Spinal cord (tissue), 10 donors: ENCODE data around the gene LRP5. TPM values are rescaled to one million over a fixed set of nuclear protein-coding genes. Genes with fewer than 3 reads are reported as not detected.
"Not testable (repeated sequence)": the region's sequence is repeated elsewhere in the genome, so short reads cannot be mapped to it uniquely, and the experiment has no call there.

Experiments
- DNase-seq, 6 donors: peaks; one replicate each; pipeline versions ENCODE4 v3.0.0 to v3.0.0-alpha.2; 2013 to 2015; ENCODE audit warnings: low spot score in 6 of 6, low read depth in 4 of 6
- H3K27ac ChIP-seq: one replicate; pipeline ENCODE4 v1.5.1; 2013; ENCODE audit warnings: low read depth, low read length, control low read depth
- H3K27me3 ChIP-seq: one replicate; pipeline ENCODE4 v1.6.1; 2013; ENCODE audit warnings: low read length; ENCODE audit not compliant: control insufficient read depth, insufficient read depth
- H3K36me3 ChIP-seq: one replicate; pipeline ENCODE4 v1.6.1; 2013; ENCODE audit warnings: low read length; ENCODE audit not compliant: control insufficient read depth, insufficient read depth
- H3K4me1 ChIP-seq: one replicate; pipeline ENCODE4 v1.6.1; 2013; ENCODE audit warnings: low read length; ENCODE audit not compliant: control insufficient read depth, insufficient read depth
- H3K4me3 ChIP-seq: one replicate; pipeline ENCODE4 v1.5.1; 2013; ENCODE audit warnings: low read depth, low read length, control low read depth
- H3K9me3 ChIP-seq: one replicate; pipeline ENCODE4 v1.6.1; 2013; ENCODE audit warnings: low read length; ENCODE audit not compliant: control insufficient read depth, insufficient read depth
- WGBS: methylation state at CpG from one replicate; pipeline ENCODE4 v1.1.5; 2013; ENCODE audit warnings: missing lambda C conversion rate; ENCODE audit not compliant: insufficient coverage; 5-methylcytosine and 5-hydroxymethylcytosine counted together
- polyA plus RNA-seq, 2 donors: library from polyadenylated mRNA; unstranded; fragments of 120-200 nt; gene quantifications; one replicate each; pipeline ENCODE4 v1.2.1, GENCODE V29; 2013; ENCODE audit not compliant: insufficient read length in 2 of 2
- total RNA-seq, 2 donors: library from RNA; depleted of rRNA in 1 of 2; stranded (reverse); fragments of 120-200 nt in 1 of 2; fragments of >200 nt in 1 of 2; gene quantifications; one replicate each; pipeline versions ENCODE4 v1.2.3 to v1.2.4, GENCODE V29; 2013 to 2014
- donor health status: healthy.

Gene LRP5
- total and polyA plus RNA-seq, 4 donors = 12.8 to 32.4 (median 25.7) TPM

- no peak for DNase-seq
- no peaks in the 10 kb centered on the region for H3K36me3 ChIP-seq
- 80% methylated on average over 11 of the region's 15 CpGs for WGBS
- H3K27me3 ChIP-seq = no peaks in the 10 kb centered on the region
- H3K4me1 ChIP-seq = no peaks in the 10 kb centered on the region
- no peak overlapping the region for H3K4me3 ChIP-seq
- H3K9me3 ChIP-seq = no peaks in the 10 kb centered on the region
- no peak overlapping the region for H3K27ac ChIP-seq
These were observed 30.1 kb upstream of the LRP5 start for GRCh38 chr11:68282141-68282860.

- Histone ChIP-seq H3K36me3 (no peaks in the 10 kb centered on the region), H3K4me1 (no peaks in the 10 kb centered on the region), H3K27ac (no peak overlapping the region), H3K9me3 (no peaks in the 10 kb centered on the region), H3K27me3 (no peaks in the 10 kb centered on the region), H3K4me3 (no peak overlapping the region)
- 91% methylated on average over 12 of the region's 14 CpGs for WGBS
- DNase-seq = no peak
These were observed 29.5 kb upstream of the LRP5 start for GRCh38 chr11:68282861-68283230.

GRCh38 chr11:68284588-68284987 lies 27.8 kb upstream of the LRP5 start:
- H3K9me3 ChIP-seq, H3K36me3 ChIP-seq, H3K4me3 ChIP-seq, DNase-seq, H3K27ac ChIP-seq, H3K27me3 ChIP-seq, H3K4me1 ChIP-seq: not testable (repeated sequence)
- WGBS = 90% methylated on average over 1 of the region's 3 CpGs

- no peak for DNase-seq
- no peak overlapping the region for H3K27ac ChIP-seq
- H3K36me3 ChIP-seq = no peaks in the 10 kb centered on the region
- H3K27me3 ChIP-seq = no peaks in the 10 kb centered on the region
- no peak overlapping the region for H3K4me3 ChIP-seq
- 100% methylated on average over 3 of the region's 8 CpGs for WGBS
- no peaks in the 10 kb centered on the region for H3K4me1 ChIP-seq
- no peaks in the 10 kb centered on the region for H3K9me3 ChIP-seq
These were observed 25.0 kb upstream of the LRP5 start for GRCh38 chr11:68287419-68287818.

GRCh38 chr11:68289456-68289855 lies 22.9 kb upstream of the LRP5 start:
- Histone ChIP-seq H3K4me1 (no peaks in the 10 kb centered on the region), H3K36me3 (no peaks in the 10 kb centered on the region)
- 100% methylated on average over 1 of the region's 2 CpGs for whole genome bisulfite sequencing

GRCh38 chr11:68293708-68294107 lies 18.7 kb upstream of the LRP5 start:
- 78% methylated on average over 1 of the region's 2 CpGs for WGBS
- H3K4me3 ChIP-seq = no peak overlapping the region
- H3K27me3 ChIP-seq = no peaks in the 10 kb centered on the region
- H3K4me1 ChIP-seq = peaks cover 14% of the 10 kb centered on the region
- no peaks in the 10 kb centered on the region for H3K36me3 ChIP-seq
- no peak for DNase-seq
- H3K9me3 ChIP-seq = no peaks in the 10 kb centered on the region
- H3K27ac ChIP-seq = no peak overlapping the region

More at GRCh38 chr11:68289456-68289855, 22.9 kb upstream of the LRP5 start:
- Histone ChIP-seq H3K27me3 (no peaks in the 10 kb centered on the region), H3K9me3 (no peaks in the 10 kb centered on the region), H3K27ac (no peak overlapping the region), H3K4me3 (no peak overlapping the region)
- DNase-seq = no peak

- DNase-seq = no peak
- Histone ChIP-seq H3K27me3 (no peaks in the 10 kb centered on the region), H3K27ac (no peak overlapping the region), H3K9me3 (no peaks in the 10 kb centered on the region), H3K4me3 (no peak overlapping the region), H3K36me3 (no peaks in the 10 kb centered on the region), H3K4me1 (peaks cover 14% of the 10 kb centered on the region)
- no CpG with 5 or more reads among the region's 1 CpG for WGBS
These were observed 17.1 kb upstream of the LRP5 start for GRCh38 chr11:68295271-68295670.

- Histone ChIP-seq H3K27me3 (no peaks in the 10 kb centered on the region), H3K27ac (no peak overlapping the region), H3K4me3 (no peak overlapping the region), H3K9me3 (no peaks in the 10 kb centered on the region), H3K36me3 (no peaks in the 10 kb centered on the region), H3K4me1 (peaks cover 14% of the 10 kb centered on the region)
- WGBS = 86% methylated on average over 4 of the region's 5 CpGs
- DNase-seq = no peak
These were observed 16.5 kb upstream of the LRP5 start for GRCh38 chr11:68295940-68296339.

GRCh38 chr11:68296344-68297051 lies 15.9 kb upstream of the LRP5 start:
- DNase-seq = no peak
- Histone ChIP-seq H3K27me3 (no peaks in the 10 kb centered on the region), H3K4me3 (no peak overlapping the region), H3K27ac (no peak overlapping the region), H3K36me3 (no peaks in the 10 kb centered on the region), H3K4me1 (peaks cover 14% of the 10 kb centered on the region), H3K9me3 (no peaks in the 10 kb centered on the region)
- 91% methylated on average over 15 of the region's 15 CpGs for WGBS

GRCh38 chr11:68297052-68297378 lies 15.4 kb upstream of the LRP5 start:
- H3K36me3 ChIP-seq = no peaks in the 10 kb centered on the region

More at GRCh38 chr11:68297052-68297378, 15.4 kb upstream of the LRP5 start:
- no peak for DNase-seq
- H3K27me3 ChIP-seq = no peaks in the 10 kb centered on the region
- 98% methylated on average over 6 of the region's 6 CpGs for WGBS
- H3K4me3 ChIP-seq = no peak overlapping the region
- H3K9me3 ChIP-seq = no peaks in the 10 kb centered on the region
- H3K27ac ChIP-seq = no peak overlapping the region
- H3K4me1 ChIP-seq = peaks cover 14% of the 10 kb centered on the region
